Prostate gland (tissue), 2 donors: ENCODE measurements around the gene WWOX. TPM values are rescaled to one million over a fixed set of nuclear protein-coding genes. Genes with fewer than 3 reads are reported as not detected.

ENCODE experiments used
- DNase-seq: peaks from one replicate; pipeline ENCODE4 v3.0.0-alpha.2; 2019; ENCODE audit warnings: low spot score
- H3K27ac ChIP-seq, 2 donors: fragments of 200-600 bp; sonication (generic); 2 replicates each; pipeline ENCODE4 v1.5.1; 2017 to 2019
- H3K27me3 ChIP-seq: fragments of 200-600 bp; sonication (generic); replicated peaks from 2 replicates; pipeline ENCODE4 v1.5.1; 2019; ENCODE audit not compliant: insufficient read depth
- H3K36me3 ChIP-seq, 2 donors: fragments of 200-600 bp; sonication (generic); 1 replicate in 1 of 2; 2 replicates in 1 of 2; pipeline versions ENCODE4 v1.5.1 to v1.8.1; 2017 to 2019
- H3K4me1 ChIP-seq: fragments of 200-600 bp; sonication (generic); replicated peaks from 2 replicates; pipeline ENCODE4 v1.5.1; 2019
- H3K4me3 ChIP-seq, 2 donors: fragments of 200-600 bp; sonication (generic); 2 replicates each; pipeline ENCODE4 v1.5.1; 2017 to 2019
- H3K9me3 ChIP-seq: fragments of 200-600 bp; sonication (generic); 2 replicates; pipeline ENCODE4 v1.5.1; 2017
- POLR2A ChIP-seq: fragments of 450-650 bp; IDR thresholded peaks from one replicate; pipeline ENCODE4 v1.6.1; 2016; ENCODE audit warnings: antibody characterized with exemption, mild to moderate bottlenecking
- POLR2AphosphoS5 ChIP-seq: sonication (generic); formaldehyde crosslinking; IDR thresholded peaks from one replicate; pipeline ENCODE4 v1.6.1; 2017; ENCODE audit warnings: antibody characterized with exemption
- whole genome bisulfite sequencing: methylation state at CpG from one replicate; pipeline ENCODE4 v1.1.5; 2018; 5-methylcytosine and 5-hydroxymethylcytosine counted together
- intact Hi-C: fragments of 100-400 bp; cut with DNase I; formaldehyde crosslinking; loops from one replicate; pipeline ENCODE4 v1.14.2; 2022
- total RNA-seq, 2 donors: library from RNA; depleted of rRNA; stranded (reverse); fragments of >200 nt; gene quantifications; one replicate each; pipeline ENCODE4 v1.1.0, GENCODE V29; 2016
- TF ChIP-seq, protein P1 (sequence below), 4 experiments: fragments of 200-600 bp in 2 of 4; fragments of 450-650 bp in 2 of 4; sonication (generic) in 2 of 4; IDR thresholded peaks; 1 replicate in 3 of 4; 2 replicates in 1 of 4; pipeline ENCODE4 v1.5.1; 2016 to 2019; ENCODE audit warnings: antibody characterized with exemption in 4 of 4, mild to moderate bottlenecking in 2 of 4, moderate library complexity in 2 of 4

Gene WWOX
- total RNA-seq, 2 donors from 2014 or later, result 93.2 to 99.4 TPM

DNA sequence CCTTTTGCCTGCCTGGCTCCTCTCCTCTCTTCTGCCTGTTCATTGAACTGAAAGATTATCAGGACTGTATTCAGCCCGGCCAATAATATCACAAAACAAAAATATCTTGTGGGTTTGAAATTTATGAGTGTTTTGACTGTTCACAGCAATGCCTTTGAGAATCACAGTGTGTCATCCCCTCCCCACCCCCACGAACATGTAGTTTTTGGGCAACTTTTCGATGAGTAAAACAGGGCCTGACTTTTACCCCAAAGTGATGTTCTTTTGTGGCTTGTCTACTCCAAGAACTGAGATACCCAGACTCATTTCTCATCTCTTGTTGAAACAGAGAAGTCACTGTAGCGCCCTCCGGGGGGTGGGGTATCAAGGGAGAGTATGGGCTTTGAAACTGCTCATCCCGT is 675.7 kb downstream of the WWOX start:
- WGBS, result 92% methylated on average over 6 of the region's 6 CpGs
- H3K36me3 ChIP-seq, result no peaks in the 10 kb centered on the region
- H3K27me3 ChIP-seq, result no peaks in the 10 kb centered on the region
- H3K4me1 ChIP-seq, result no peaks in the 10 kb centered on the region
- intact Hi-C loops, result no loop called here
- H3K27ac ChIP-seq, result no peak overlapping the region
- DNase-seq, result no peak
- no peaks in the 10 kb centered on the region for H3K9me3 ChIP-seq
- H3K4me3 ChIP-seq, result no peak overlapping the region
- no peak for TF ChIP-seq POLR2A
- TF ChIP-seq, protein P1, sequence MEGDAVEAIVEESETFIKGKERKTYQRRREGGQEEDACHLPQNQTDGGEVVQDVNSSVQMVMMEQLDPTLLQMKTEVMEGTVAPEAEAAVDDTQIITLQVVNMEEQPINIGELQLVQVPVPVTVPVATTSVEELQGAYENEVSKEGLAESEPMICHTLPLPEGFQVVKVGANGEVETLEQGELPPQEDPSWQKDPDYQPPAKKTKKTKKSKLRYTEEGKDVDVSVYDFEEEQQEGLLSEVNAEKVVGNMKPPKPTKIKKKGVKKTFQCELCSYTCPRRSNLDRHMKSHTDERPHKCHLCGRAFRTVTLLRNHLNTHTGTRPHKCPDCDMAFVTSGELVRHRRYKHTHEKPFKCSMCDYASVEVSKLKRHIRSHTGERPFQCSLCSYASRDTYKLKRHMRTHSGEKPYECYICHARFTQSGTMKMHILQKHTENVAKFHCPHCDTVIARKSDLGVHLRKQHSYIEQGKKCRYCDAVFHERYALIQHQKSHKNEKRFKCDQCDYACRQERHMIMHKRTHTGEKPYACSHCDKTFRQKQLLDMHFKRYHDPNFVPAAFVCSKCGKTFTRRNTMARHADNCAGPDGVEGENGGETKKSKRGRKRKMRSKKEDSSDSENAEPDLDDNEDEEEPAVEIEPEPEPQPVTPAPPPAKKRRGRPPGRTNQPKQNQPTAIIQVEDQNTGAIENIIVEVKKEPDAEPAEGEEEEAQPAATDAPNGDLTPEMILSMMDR (IDR thresholded peaks at IDR 0.05), result no peak
- TF ChIP-seq POLR2AphosphoS5, result no peak

GRCh38 chr16:78778101-78779004 is 678.9 kb downstream of the WWOX start:
- H3K4me1 ChIP-seq, result no peaks in the 10 kb centered on the region
- peak; percentile 69 for DNase-seq
- no peaks in the 10 kb centered on the region for H3K9me3 ChIP-seq
- no peaks in the 10 kb centered on the region for H3K27me3 ChIP-seq
- 76% methylated on average over 17 of the region's 17 CpGs for whole genome bisulfite sequencing
- H3K27ac ChIP-seq, result no peak overlapping the region
- no peak overlapping the region for H3K4me3 ChIP-seq
- intact Hi-C loops, result no loop called here
- no peaks in the 10 kb centered on the region for H3K36me3 ChIP-seq
- TF ChIP-seq POLR2A (no peak), POLR2AphosphoS5 (peak; percentile 71)

GRCh38 chr16:78780808-78781207 is 681.4 kb downstream of the WWOX start:
- no peak for DNase-seq
- intact Hi-C loops, result no loop called here
- TF ChIP-seq POLR2A (no peak), POLR2AphosphoS5 (no peak)
- TF ChIP-seq, protein P1 (IDR thresholded peaks at IDR 0.05), result no peak
- Histone ChIP-seq H3K27me3 (no peaks in the 10 kb centered on the region), H3K36me3 (no peaks in the 10 kb centered on the region), H3K4me1 (no peaks in the 10 kb centered on the region), H3K9me3 (no peaks in the 10 kb centered on the region), H3K27ac (no peak overlapping the region), H3K4me3 (no peak overlapping the region)
- WGBS, result 100% methylated on average over 2 of the region's 2 CpGs

DNA sequence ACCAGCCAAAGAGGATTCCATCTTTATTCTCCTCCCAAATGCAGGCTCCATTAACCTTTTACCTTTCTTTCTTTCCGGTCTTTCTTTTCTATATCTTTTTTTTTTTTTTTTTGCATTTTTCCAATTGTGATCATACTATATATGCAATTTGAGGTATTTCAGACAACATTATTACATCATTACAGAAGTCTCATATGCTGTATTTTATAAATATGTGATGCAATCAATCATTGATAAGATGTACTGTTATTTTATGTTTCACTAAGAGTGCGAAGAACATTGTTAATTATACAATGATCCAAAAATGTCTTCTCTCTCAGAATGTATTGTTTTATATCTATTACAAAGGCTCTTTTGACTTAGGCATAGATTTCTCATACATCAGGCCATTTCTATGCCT is 683.1 kb downstream of the WWOX start:
- Histone ChIP-seq H3K4me3 (no peak overlapping the region), H3K27me3 (no peaks in the 10 kb centered on the region), H3K36me3 (no peaks in the 10 kb centered on the region), H3K27ac (no peak overlapping the region), H3K4me1 (no peaks in the 10 kb centered on the region), H3K9me3 (no peaks in the 10 kb centered on the region)
- WGBS, result 96% methylated on average over 2 of the region's 2 CpGs
- DNase-seq, result no peak
- intact Hi-C loops, result no loop called here
- TF ChIP-seq POLR2A (no peak), POLR2AphosphoS5 (no peak)

DNA sequence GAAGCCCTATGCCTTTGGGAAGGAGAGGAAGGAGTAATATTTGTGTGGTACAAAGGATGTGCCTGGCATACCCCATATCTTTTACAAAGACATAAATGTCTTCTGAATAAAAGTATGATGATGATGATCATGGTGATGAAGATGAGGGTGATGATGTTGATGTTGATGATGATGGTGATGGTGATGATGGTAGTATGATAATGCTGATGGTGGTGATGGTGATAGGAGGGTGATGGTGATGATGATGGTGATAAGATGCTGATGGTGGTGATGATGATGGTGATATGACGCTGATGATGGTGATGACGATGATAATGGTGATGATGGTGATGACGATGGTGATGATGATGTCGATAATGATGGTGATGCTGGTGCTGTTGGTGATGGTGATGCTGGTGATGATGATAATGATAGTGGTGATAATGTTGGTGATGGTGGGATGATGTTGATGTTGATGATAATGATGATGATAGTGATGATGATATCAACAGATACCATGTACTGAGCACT is 684.2 kb downstream of the WWOX start:
- H3K4me1 ChIP-seq, result no peaks in the 10 kb centered on the region
- no peaks in the 10 kb centered on the region for H3K27me3 ChIP-seq
- no peak overlapping the region for H3K27ac ChIP-seq
- no peaks in the 10 kb centered on the region for H3K9me3 ChIP-seq
- intact Hi-C loops, result no loop called here
- H3K4me3 ChIP-seq, result no peak overlapping the region
- WGBS, result 90% methylated on average over 4 of the region's 4 CpGs
- H3K36me3 ChIP-seq, result no peaks in the 10 kb centered on the region
- TF ChIP-seq POLR2A, result no peak
- TF ChIP-seq POLR2AphosphoS5, result no peak
- TF ChIP-seq, protein P1 (IDR thresholded peaks at IDR 0.05), result no peak
- no peak for DNase-seq
